Measurements from ENCODE around the gene TMEM145.

The TMEM145 gene

DNA sequence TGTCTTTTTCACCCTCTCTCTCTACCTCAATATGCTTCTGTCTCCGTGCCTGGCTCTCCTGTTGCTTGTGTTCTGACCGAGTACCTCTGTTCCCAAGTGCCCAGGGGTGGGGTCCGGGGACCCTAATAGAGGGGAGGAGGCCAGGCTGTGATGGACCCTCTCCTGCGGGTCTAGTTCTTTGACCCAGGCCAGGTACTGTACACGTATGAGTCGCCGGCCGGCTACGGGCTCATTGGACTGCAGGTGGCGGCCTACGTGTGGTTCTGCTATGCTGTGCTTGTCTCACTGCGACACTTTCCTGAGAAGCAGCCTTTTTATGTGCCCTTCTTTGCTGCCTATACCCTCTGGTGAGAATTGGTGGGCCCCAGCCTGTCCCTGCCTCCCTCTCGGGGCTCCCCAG lies 4.4 kb downstream of the TMEM145 start:
- WGBS, 2 experiments (ENCODE audit: insufficient coverage in 2 of 2): 75 to 79% methylated on average over 10 to 11 of the region's 13 CpGs
- Histone ChIP-seq H3K4me1 (ENCODE audit: control insufficient read depth, insufficient read depth, low read length, poor library complexity, severe bottlenecking) (no peaks in the 10 kb centered on the region), H3K36me3 (ENCODE audit: control insufficient read depth, insufficient read depth, low read length) (no peaks in the 10 kb centered on the region), H3K4me3 (ENCODE audit: extremely low read depth, insufficient read depth, low read length, poor library complexity, severe bottlenecking) (no peak overlapping the region), H3K27ac (ENCODE audit: low read depth, low read length, severe bottlenecking) (no peak overlapping the region), H3K9me3 (ENCODE audit: control insufficient read depth, low read length) (no peaks in the 10 kb centered on the region)

DNA sequence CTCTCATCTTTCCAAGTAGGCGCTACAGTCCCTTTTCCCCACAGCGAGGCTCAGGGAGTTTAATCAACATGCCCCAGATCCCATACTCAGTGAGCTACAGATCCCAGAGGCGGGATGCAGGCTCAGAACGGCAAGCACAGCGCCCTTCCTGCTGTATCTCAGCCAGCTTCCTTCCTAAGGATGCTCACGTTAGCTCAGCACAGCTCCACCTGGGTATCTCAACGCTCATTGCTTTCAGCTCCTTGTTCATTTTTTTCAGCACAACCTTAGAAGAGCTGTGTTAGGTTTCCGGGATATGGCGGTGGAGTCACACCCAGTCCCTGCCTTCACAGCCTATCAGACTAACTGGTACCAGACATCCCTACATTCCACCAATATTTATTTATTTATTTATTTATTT lies 9.2 kb downstream of the TMEM145 start:
- H3K9me3 ChIP-seq (ENCODE audit: control insufficient read depth, low read length): no peaks in the 10 kb centered on the region
- H3K27ac ChIP-seq (ENCODE audit: low read depth, low read length, severe bottlenecking): no peak overlapping the region
- peaks cover 8% of the 10 kb centered on the region for H3K4me1 ChIP-seq (ENCODE audit: control insufficient read depth, insufficient read depth, low read length, poor library complexity, severe bottlenecking)
- H3K4me3 ChIP-seq (ENCODE audit: extremely low read depth, insufficient read depth, low read length, poor library complexity, severe bottlenecking): no peak overlapping the region
- H3K36me3 ChIP-seq (ENCODE audit: control insufficient read depth, insufficient read depth, low read length): no peaks in the 10 kb centered on the region
- 78 to 80% methylated on average over 7 of the region's 9 CpGs for WGBS, 2 experiments (ENCODE audit: insufficient coverage in 2 of 2)

- no peaks in the 10 kb centered on the region for H3K36me3 ChIP-seq (ENCODE audit: control insufficient read depth, insufficient read depth, low read length)
- no peak overlapping the region for H3K4me3 ChIP-seq (ENCODE audit: extremely low read depth, insufficient read depth, low read length, poor library complexity, severe bottlenecking)
- no peak overlapping the region for H3K27ac ChIP-seq (ENCODE audit: low read depth, low read length, severe bottlenecking)
- WGBS, 2 experiments (ENCODE audit: insufficient coverage in 2 of 2): 10 to 12% methylated on average over 21 to 29 of the region's 29 CpGs
- H3K4me1 ChIP-seq (ENCODE audit: control insufficient read depth, insufficient read depth, low read length, poor library complexity, severe bottlenecking): peaks cover 8% of the 10 kb centered on the region
- H3K9me3 ChIP-seq (ENCODE audit: control insufficient read depth, low read length): no peaks in the 10 kb centered on the region
Observed at GRCh38 chr19:42323473-42323851, 10.4 kb downstream of the TMEM145 start.

- Histone ChIP-seq H3K4me3 (ENCODE audit: extremely low read depth, insufficient read depth, low read length, poor library complexity, severe bottlenecking) (peak overlapping the region; percentile 22), H3K36me3 (ENCODE audit: control insufficient read depth, insufficient read depth, low read length) (no peaks in the 10 kb centered on the region), H3K27ac (ENCODE audit: low read depth, low read length, severe bottlenecking) (no peak overlapping the region), H3K4me1 (ENCODE audit: control insufficient read depth, insufficient read depth, low read length, poor library complexity, severe bottlenecking) (peaks cover 8% of the 10 kb centered on the region), H3K9me3 (ENCODE audit: control insufficient read depth, low read length) (no peaks in the 10 kb centered on the region)
- WGBS, 2 experiments (ENCODE audit: insufficient coverage in 2 of 2): 3 to 4% methylated on average over 52 to 63 of the region's 92 CpGs
Observed at GRCh38 chr19:42323852-42324654, 10.9 kb downstream of the TMEM145 start.

- Histone ChIP-seq H3K9me3 (ENCODE audit: control insufficient read depth, low read length) (no peaks in the 10 kb centered on the region), H3K27ac (ENCODE audit: low read depth, low read length, severe bottlenecking) (no peak overlapping the region), H3K36me3 (ENCODE audit: control insufficient read depth, insufficient read depth, low read length) (no peaks in the 10 kb centered on the region), H3K4me3 (ENCODE audit: extremely low read depth, insufficient read depth, low read length, poor library complexity, severe bottlenecking) (peak overlapping the region; percentile 22), H3K4me1 (ENCODE audit: control insufficient read depth, insufficient read depth, low read length, poor library complexity, severe bottlenecking) (peaks cover 8% of the 10 kb centered on the region)
- 5 to 7% methylated on average over 25 to 30 of the region's 38 CpGs for WGBS, 2 experiments (ENCODE audit: insufficient coverage in 2 of 2)
Observed at GRCh38 chr19:42324655-42325307, 11.7 kb downstream of the TMEM145 start.

DNA sequence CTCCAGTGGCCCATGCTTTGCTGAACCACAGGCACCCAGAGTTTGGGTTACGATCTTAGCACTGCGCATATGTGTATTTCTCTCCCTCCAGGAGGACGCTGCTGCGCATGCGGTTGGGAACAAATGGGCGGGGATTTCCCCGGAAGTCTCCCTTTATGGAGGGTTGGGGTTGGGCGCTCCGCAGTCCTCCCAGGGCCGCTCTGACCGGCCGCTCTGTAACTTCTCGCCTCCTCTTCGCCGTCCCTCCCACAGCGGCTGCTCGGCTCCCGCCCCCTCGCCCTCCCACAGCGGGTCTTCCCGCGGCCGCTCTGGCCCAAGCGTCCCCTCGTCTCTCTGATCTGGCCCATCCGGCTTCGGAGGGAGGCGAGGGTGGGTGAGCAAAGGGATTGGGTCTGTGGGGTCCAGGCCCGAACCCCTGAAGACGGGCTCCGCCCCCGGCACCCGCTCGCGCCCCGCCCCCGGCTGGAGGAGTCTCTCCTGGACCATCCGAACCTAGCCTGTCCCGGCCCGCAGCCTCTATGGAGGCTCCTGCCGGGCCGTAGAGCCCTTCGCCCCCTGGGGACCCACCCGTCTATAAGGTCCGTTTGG lies 12.3 kb downstream of the TMEM145 start, which contains the start of gene MEGF8:
Gene MEGF8, plus strand, starts transcription at position 328 of the 588 bp plus-strand sequence. CDS start 609 bp downstream, outside the sequence.
- Histone ChIP-seq H3K36me3 (ENCODE audit: control insufficient read depth, insufficient read depth, low read length) (no peaks in the 10 kb centered on the region), H3K27ac (ENCODE audit: low read depth, low read length, severe bottlenecking) (peak within 1 kb of the TSS; percentile 41), H3K9me3 (ENCODE audit: control insufficient read depth, low read length) (no peaks in the 10 kb centered on the region), H3K4me3 (ENCODE audit: extremely low read depth, insufficient read depth, low read length, poor library complexity, severe bottlenecking) (peak within 1 kb of the TSS; percentile 99), H3K4me1 (ENCODE audit: control insufficient read depth, insufficient read depth, low read length, poor library complexity, severe bottlenecking) (peaks cover 8% of the 10 kb centered on the region)
- 0 to 1% methylated on average over 18 to 36 of the region's 45 CpGs for WGBS, 2 experiments (ENCODE audit: insufficient coverage in 2 of 2)

DNA sequence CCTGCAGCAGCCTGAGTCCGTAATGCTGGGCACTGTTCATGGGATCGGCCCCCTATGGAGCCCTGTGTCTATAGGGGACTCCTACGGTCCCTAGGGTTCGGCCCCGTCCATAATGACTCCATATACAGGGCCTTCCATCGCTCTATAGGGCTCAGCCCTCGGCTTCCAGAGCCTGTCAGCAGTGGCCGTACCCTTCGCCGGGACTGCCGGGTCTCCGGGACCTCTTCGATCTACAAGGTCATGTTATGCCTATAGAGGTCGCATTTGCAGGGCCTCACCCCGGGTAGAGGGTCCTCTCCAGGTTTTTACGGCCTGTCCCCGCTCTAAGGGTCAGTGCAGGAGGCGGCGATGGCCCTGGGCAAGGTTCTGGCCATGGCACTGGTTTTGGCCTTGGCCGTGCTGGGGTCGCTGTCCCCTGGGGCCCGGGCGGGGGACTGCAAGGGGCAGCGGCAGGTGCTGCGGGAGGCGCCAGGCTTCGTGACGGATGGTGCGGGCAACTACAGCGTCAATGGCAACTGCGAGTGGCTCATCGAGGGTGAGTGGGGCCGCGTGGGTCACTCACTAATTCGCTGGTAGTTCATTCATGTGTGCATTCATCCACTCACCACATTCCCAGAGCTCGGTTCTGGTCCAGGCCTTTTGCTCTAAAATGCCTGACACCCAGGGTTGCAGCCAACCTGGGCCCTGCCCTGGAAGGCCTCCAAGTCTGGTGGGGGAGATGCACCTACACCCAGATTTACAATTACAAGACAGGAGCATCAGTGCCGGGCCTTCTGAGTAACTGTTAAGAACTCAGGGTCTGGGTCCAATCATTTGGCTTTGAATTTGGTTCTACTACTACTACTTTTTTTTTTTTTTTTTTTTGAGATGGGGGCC lies 13.0 kb downstream of the TMEM145 start:
- Histone ChIP-seq H3K4me3 (ENCODE audit: extremely low read depth, insufficient read depth, low read length, poor library complexity, severe bottlenecking) (peak overlapping the region; percentile 99), H3K4me1 (ENCODE audit: control insufficient read depth, insufficient read depth, low read length, poor library complexity, severe bottlenecking) (peaks cover 8% of the 10 kb centered on the region), H3K9me3 (ENCODE audit: control insufficient read depth, low read length) (no peaks in the 10 kb centered on the region), H3K36me3 (ENCODE audit: control insufficient read depth, insufficient read depth, low read length) (no peaks in the 10 kb centered on the region), H3K27ac (ENCODE audit: low read depth, low read length, severe bottlenecking) (peak overlapping the region; percentile 41)
- WGBS, 2 experiments (ENCODE audit: insufficient coverage in 2 of 2): 6 to 7% methylated on average over 36 of the region's 37 CpGs

DNA sequence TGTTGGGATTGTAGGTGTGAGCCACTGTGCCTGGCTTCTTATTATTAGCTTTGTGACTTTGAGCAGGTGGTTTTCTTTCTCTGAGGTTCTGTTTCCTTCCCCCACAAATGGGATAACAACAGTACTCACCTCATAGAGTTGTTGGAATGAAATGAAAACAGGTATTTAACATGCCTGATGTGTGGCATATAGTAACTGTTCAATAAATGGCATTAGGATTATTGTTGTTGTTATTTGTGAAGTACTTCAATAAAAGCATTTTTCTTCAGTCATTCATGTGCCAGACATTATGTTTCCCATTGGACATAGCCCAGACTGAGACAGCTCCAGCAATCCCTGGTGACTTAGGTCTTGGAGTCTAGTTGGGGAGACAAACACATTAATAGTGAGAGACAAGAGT lies 13.9 kb downstream of the TMEM145 start:
- H3K9me3 ChIP-seq (ENCODE audit: control insufficient read depth, low read length): no peaks in the 10 kb centered on the region
- no peak overlapping the region for H3K4me3 ChIP-seq (ENCODE audit: extremely low read depth, insufficient read depth, low read length, poor library complexity, severe bottlenecking)
- H3K4me1 ChIP-seq (ENCODE audit: control insufficient read depth, insufficient read depth, low read length, poor library complexity, severe bottlenecking): peaks cover 8% of the 10 kb centered on the region
- H3K27ac ChIP-seq (ENCODE audit: low read depth, low read length, severe bottlenecking): no peak overlapping the region
- no peaks in the 10 kb centered on the region for H3K36me3 ChIP-seq (ENCODE audit: control insufficient read depth, insufficient read depth, low read length)

- Histone ChIP-seq H3K4me3 (ENCODE audit: extremely low read depth, insufficient read depth, low read length, poor library complexity, severe bottlenecking) (no peak overlapping the region), H3K27ac (ENCODE audit: low read depth, low read length, severe bottlenecking) (no peak overlapping the region), H3K4me1 (ENCODE audit: control insufficient read depth, insufficient read depth, low read length, poor library complexity, severe bottlenecking) (peaks cover 8% of the 10 kb centered on the region), H3K36me3 (ENCODE audit: control insufficient read depth, insufficient read depth, low read length) (no peaks in the 10 kb centered on the region), H3K9me3 (ENCODE audit: control insufficient read depth, low read length) (no peaks in the 10 kb centered on the region)
- 90 to 98% methylated on average over 4 of the region's 5 CpGs for WGBS, 2 experiments (ENCODE audit: insufficient coverage in 2 of 2)
Observed at GRCh38 chr19:42327381-42327780, 14.3 kb downstream of the TMEM145 start.

GRCh38 chr19:42328106-42328505 lies 15.0 kb downstream of the TMEM145 start:
- Histone ChIP-seq H3K4me3 (ENCODE audit: extremely low read depth, insufficient read depth, low read length, poor library complexity, severe bottlenecking) (no peak overlapping the region), H3K9me3 (ENCODE audit: control insufficient read depth, low read length) (no peaks in the 10 kb centered on the region), H3K27ac (ENCODE audit: low read depth, low read length, severe bottlenecking) (no peak overlapping the region), H3K36me3 (ENCODE audit: control insufficient read depth, insufficient read depth, low read length) (no peaks in the 10 kb centered on the region), H3K4me1 (ENCODE audit: control insufficient read depth, insufficient read depth, low read length, poor library complexity, severe bottlenecking) (peaks cover 8% of the 10 kb centered on the region)
- 86 to 88% methylated on average over 1 of the region's 1 CpG for WGBS, 2 experiments (ENCODE audit: insufficient coverage in 2 of 2)

All from mesodermal cell (in vitro differentiated cells).